Cerebellar cortex (tissue), 1 donor: Measurements from ENCODE around the gene FAM110A.
"Not testable (repeated sequence)": the region's sequence is repeated elsewhere in the genome, so short reads cannot be mapped to it uniquely, and the experiment has no call there.

Source experiments
- DNase-seq: peaks from one replicate; pipeline ENCODE4 v3.0.0-alpha.2; 2015; ENCODE audit warnings: low spot score

Gene FAM110A

DNA sequence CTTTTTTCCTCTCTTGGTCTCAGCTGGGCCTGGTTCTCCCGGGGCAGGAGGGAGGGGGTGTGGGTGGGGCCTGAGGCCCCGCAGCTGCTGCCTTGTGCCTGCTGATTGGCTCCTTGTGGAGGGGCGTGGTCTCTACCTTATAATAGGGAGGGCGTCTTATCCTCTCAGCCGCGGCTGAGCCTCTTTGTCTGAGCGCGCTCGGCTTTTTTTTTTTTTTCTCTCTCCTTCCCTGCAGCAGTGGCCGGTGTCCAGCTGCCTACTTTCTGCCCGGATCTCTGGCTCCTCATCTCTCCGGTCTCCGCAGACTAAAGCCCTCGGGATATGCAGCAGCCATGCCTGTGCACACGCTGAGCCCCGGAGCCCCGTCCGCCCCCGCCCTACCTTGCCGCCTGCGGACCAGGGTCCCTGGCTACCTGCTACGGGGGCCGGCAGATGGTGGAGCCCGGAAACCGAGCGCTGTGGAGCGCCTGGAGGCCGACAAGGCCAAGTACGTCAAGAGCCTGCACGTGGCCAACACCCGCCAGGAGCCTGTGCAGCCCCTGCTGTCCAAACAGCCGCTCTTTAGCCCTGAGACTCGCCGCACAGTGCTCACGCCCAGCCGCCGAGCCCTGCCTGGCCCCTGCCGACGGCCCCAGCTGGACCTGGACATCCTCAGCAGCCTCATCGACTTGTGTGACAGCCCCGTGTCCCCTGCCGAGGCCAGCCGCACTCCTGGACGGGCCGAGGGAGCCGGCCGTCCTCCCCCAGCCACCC is 11.1 kb downstream of the FAM110A start:
- DNase-seq, result peak; percentile 95

GRCh38 chr20:845226-845868 is 11.8 kb downstream of the FAM110A start:
- DNase-seq, result no peak

GRCh38 chr20:845941-846893 is 12.7 kb downstream of the FAM110A start:
- DNase-seq, result no peak

- no peak for DNase-seq
These were observed 13.4 kb downstream of the FAM110A start for GRCh38 chr20:846894-847278.

GRCh38 chr20:848193-848592 is 14.7 kb downstream of the FAM110A start:
- no peak for DNase-seq

DNA sequence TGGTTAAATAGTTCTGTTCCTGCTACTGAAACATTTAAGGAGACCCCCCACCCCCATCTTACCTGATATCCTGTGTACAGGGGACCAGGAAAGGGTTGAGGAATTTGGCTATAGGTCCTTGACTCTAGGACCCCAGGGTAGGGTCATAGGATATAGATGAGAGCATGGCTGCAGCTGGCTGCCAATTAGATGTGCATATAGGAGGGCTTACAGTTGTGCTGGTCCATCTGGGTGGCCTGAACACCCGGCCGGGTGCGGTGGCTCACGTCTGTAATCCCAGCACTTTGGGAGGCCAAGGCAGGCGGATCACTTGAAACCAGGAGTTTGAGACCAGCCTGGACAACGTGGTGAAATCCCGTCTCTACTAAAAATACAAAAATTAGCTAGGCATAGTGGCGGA is 15.2 kb downstream of the FAM110A start:
- not testable (repeated sequence) for DNase-seq

DNA sequence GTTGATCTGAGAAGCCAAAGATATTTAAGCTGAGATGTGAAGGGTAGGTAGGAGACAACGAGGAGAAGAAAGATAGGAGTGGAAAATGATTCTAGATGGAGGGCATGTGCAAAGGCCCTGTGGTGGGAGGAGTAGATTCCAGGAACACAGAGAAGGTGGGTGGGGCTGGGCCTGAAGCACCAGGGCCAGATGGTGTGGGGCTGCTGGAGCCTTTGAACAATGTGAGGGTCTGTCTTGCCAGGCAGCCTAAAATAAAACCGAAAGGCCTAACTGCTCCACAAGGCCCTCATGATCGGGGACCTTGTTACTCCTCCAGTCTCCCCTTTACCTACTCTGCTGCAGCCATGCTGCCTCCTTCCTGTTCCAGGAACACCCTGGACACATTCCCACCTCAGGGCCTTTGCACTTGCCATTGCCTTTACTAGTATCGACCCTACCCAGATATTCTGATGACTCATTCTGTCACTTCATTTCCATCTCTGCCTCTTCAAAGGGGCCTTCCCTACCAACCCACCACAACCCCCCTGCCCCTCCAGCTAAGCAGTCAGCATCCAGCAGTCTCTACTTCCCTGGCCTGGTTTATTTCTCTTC is 20.0 kb downstream of the FAM110A start:
- no peak for DNase-seq

GRCh38 chr20:854601-855000 is 21.1 kb downstream of the FAM110A start:
- DNase-seq, result no peak

DNA sequence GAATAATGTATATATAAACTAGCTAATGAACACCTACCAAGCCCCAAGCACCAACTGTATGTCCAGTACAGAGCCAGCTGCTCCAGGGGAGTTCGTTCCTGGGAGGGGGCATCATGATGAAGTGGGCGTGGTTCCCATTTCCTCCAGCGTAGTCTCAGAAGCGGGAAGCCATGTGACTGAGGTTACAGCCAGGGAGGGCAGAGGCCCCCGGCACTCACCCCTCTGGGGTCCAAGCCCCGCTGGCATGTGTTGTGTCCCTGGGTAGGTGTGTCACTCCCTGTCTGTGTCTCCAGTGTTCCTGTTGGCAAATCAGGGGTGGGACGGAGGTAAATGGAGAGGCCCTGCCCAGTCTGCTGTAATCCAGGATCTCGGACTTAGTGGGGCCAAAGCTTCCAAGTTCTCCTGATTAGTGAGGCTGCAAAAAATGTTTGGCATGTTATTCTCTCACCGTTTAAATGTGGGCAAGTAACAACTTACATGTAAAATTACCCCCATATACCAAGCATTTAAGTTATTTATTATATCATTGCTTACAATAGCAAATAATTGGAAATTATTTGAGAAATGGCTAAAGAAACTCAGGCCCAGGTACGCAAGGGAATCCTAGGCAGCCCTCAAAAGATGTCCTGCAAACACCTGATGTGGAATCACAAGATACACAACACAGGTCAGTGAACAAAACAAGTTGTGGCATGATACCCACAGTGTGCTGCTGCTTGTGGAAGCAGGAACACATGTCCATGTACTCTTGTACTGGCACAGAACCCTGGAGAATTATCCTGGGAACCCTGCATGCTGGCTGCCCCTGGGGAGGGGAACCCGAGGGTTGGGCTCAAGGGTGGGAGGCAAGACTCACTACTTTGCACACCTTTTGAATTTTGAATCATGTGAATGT is 22.2 kb downstream of the FAM110A start:
- no peak for DNase-seq

- DNase-seq, result no peak
These were observed 22.9 kb downstream of the FAM110A start for GRCh38 chr20:856361-856775.

DNA sequence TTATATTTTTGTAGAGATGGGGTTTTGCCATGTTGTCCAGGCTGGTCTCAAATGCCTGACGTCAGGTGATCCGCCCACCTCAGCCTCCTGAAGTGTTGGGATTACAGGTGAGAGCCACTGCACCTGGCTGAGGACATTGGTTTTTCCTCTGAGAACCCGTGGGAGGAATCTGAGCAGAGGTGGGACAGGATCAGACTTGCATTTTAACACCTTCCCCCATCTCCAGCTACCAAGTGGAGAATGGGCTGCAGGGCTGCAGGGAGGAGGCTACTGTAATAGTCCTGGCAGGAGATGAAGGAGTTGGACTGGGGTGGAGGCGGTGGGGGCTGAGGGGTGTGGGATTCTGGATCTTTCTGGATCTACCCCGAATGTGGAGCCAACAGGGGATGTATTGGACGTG is 24.5 kb downstream of the FAM110A start:
- no peak for DNase-seq

- DNase-seq, result no peak
These were observed 26.3 kb downstream of the FAM110A start for GRCh38 chr20:859751-860231.

DNA sequence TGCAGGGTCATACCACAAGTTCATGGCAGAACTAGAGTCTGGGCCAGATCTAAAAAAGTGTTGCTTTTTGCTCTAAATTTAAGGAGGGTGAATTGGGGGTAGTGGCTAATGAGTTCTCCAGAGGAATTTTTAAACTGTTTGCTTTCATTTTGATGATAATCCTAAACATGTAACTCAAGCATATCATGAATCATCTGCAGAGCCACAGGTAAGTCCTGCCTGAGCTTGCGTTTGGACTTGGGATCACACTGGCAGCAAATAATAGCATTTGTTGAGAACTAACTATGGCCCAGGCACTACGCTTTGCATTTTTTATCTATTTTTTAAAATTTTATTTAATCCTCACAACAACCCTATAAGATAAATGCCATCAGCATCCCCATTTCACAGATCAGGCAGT is 27.4 kb downstream of the FAM110A start:
- DNase-seq, result no peak

DNA sequence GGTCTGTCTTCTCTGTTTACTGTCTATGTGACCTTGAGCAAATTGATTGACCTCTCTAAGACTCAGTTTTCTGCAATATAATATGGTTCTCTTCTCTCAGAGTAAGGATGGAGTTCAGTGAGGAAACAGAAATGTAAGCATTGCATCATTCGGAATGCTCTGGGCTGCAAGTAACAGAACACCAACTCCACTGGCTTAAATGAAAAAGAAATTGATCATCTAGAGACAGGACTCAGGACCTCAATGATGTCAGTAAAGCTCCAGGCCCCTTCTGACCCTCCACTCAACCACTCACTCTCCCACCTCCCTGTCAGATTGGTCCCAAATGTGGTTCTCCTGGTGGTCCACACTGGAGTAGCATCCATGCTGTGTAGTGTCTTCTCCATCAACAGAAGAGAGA is 31.9 kb downstream of the FAM110A start:
- no peak for DNase-seq

DNA sequence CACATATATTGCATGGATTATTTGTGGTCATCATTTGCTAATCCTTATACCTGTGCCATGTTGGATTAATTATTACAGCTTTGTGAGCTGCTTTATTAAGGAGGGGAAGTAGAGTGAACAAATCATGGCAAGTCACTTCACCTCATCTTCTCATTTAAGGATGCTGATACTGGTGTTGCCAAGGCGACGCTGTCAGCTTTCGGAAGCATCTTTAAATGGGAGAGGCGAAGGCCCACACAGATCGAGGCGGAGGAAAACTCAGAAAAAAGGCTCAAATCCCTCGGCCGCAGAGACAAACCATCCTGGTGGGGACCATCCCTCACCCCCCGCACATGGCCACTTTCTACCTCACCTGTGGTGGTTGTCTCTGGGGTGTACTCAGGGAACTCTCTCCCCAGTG is 34.8 kb downstream of the FAM110A start:
- no peak for DNase-seq

DNA sequence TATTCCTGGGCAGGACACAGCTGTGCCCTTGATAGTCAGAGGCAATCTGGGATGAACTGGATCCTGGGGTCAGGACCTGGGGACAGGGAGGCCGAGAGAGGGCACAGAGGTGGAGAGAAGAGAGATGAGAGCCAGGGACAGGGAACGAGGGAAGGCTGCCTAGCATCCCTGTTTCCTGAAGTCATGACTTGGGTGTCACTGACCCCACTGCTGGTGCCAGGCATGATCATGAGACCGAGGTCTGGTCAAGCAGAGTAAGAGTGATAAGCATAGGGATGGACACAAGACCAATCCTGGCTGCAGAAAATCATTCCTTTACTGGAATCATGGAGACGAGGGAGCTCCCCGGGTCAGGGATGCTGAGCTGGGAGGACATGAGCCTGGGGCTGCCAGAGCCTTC is 36.1 kb downstream of the FAM110A start:
- DNase-seq, result no peak

DNA sequence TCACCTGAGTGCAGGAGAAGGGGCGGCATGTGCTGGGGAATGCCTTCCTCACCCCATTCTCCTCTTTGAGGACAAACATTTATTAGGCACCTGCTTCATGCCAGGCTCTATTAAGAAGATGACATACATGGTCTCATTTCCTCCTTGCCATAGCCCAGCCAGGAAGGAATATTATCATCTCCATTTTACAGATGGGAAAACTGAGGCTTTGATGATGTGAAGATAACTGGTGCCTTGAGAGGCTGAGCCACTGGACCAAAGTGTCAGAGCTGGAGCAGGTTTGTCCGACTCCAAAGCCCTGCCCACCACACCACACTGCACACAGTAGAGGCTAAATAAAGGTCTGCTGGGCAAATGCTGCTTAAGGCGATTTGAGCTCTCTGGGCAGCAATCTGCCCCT is 37.2 kb downstream of the FAM110A start:
- DNase-seq, result no peak

- no peak for DNase-seq
These were observed 37.9 kb downstream of the FAM110A start for GRCh38 chr20:871436-871835.

DNA sequence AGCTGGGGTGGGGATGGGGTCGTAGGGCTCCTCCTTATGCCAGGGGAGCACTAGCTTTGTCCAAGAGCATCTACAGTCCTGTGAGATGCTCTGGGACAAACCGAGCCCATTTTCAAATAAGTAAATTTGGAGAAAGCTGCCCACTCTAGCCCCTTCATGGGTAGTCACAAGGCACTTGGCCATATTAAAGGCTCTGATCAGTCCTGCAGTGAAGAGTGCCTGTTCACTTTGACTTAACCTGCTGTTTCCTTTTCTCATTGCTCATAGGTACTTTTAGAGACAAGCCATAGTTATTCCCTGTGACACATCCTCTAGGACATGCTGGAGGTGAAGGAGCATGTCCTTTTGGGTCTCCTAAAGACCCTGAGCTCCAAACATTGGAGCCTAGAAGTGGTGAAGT is 38.4 kb downstream of the FAM110A start:
- DNase-seq, result no peak

DNA sequence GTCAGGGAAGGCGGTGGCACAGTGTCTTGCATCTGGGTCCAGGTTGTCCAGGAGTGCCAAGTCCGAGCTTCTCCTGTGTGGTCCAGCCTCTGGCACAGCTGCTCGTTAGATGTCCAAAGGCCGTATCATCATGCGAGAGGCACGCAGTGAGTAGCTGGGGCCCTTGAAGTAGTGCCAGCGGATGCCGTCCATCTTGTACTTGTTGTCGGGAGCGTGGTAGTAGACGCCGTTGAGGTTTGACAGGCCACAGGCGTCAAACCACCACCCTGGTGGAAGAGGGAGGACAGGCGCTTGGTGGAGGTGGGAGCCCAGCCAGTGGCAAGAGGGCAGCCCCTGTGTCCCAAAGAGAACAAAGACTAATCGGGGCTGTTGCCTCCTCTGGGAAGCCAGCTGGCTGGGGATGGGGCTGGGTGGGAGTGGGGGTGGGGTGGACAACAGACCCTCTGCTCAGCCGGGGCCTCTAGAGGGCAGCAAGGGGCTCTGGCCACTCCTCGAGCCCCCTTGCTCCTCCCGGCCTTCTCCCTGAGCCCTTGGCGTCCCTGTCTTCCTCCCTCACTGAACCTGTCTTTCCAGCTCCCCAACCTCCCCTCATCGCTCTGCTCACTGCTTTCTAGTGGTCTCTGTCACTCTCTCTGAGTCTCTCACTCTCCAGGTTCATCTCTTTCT is 39.5 kb downstream of the FAM110A start:
- no peak for DNase-seq
